K562 (cell line): Measurements from ENCODE around the gene FAM186B. TPM values are rescaled to one million over a fixed set of nuclear protein-coding genes. Genes with fewer than 3 reads are reported as not detected.
A peak's percentile ranks its signal among the peaks of the same experiment; 100 is the strongest.

Experiments used
- FOXA3 ChIP-seq, 2 experiments: fragments of 450-650 bp in 1 of 2; sonication (generic) in 1 of 2; formaldehyde crosslinking; IDR thresholded peaks in 1 of 2; conservative IDR thresholded peaks in 1 of 2; 2 replicates each; pipeline versions ENCODE4 v1.4.0 to v1.8.0; 2020 to 2022; ENCODE audit warnings: mild to moderate bottlenecking in 2 of 2, missing genetic modification reagents in 1 of 2
- FOXJ2 ChIP-seq: fragments of 200-800 bp; sonication (Bioruptor generic); IDR thresholded peaks from 2 replicates; pipeline ENCODE4 v1.6.1; 2016; ENCODE audit warnings: missing genetic modification characterization, missing compliant biosample characterization
- FOXP1 ChIP-seq: sonication (generic); formaldehyde crosslinking; IDR thresholded peaks from 2 replicates; pipeline ENCODE4 v1.8.0; 2022; ENCODE audit warnings: mild to moderate bottlenecking, missing genetic modification reagents
- HDAC2 ChIP-seq: fragments of 450-650 bp; IDR thresholded peaks from 2 replicates; pipeline ENCODE4 v1.6.1; 2016; ENCODE audit warnings: mild to moderate bottlenecking
- HDGF ChIP-seq: fragments of 450-650 bp; IDR thresholded peaks from 2 replicates; pipeline ENCODE4 v1.6.1; 2016
- KDM1A ChIP-seq, 2 experiments: fragments of 450-650 bp; IDR thresholded peaks; 2 replicates each; pipeline ENCODE4 v1.6.1; 2016; ENCODE audit warnings: mild to moderate bottlenecking in 2 of 2
- MCM7 ChIP-seq, 2 experiments: fragments of 450-650 bp; IDR thresholded peaks; 2 replicates each; pipeline ENCODE4 v1.6.1; 2016 to 2018
- MIER1 ChIP-seq: fragments of 450-650 bp; IDR thresholded peaks from 2 replicates; pipeline ENCODE4 v1.6.1; 2016; ENCODE audit warnings: antibody characterized with exemption, mild to moderate bottlenecking, low read depth
- PBX2 ChIP-seq, 2 experiments: IDR thresholded peaks in 1 of 2; conservative IDR thresholded peaks in 1 of 2; 2 replicates each; pipeline ENCODE4 v1.6.1; 2016; ENCODE audit warnings: low read depth in 2 of 2, mild to moderate bottlenecking in 1 of 2, missing compliant biosample characterization in 1 of 2, missing genetic modification characterization in 1 of 2, moderate library complexity in 1 of 2
- PCBP1 ChIP-seq: fragments of 200-400 bp; formaldehyde crosslinking; IDR thresholded peaks from 2 replicates; pipeline ENCODE4 v1.6.1; 2018; ENCODE audit warnings: mild to moderate bottlenecking, low read depth, low read length; ENCODE audit not compliant: poor library complexity, severe bottlenecking
- SLC30A9 ChIP-seq: fragments of 250-450 bp; sonication (Bioruptor Pico); IDR thresholded peaks from 2 replicates; pipeline ENCODE4 v1.8.0; 2022; ENCODE audit warnings: mild to moderate bottlenecking, moderate library complexity
- SNRNP70 ChIP-seq: fragments of 200-400 bp; formaldehyde crosslinking; optimal IDR thresholded peaks from 2 replicates; pipeline ENCODE3; 2017; ENCODE audit warnings: low read depth, low read length
- SRSF3 ChIP-seq: fragments of 200-400 bp; formaldehyde crosslinking; IDR thresholded peaks from 2 replicates; pipeline ENCODE4 v1.6.1; 2016; ENCODE audit warnings: mild to moderate bottlenecking, low read length, moderate library complexity; ENCODE audit not compliant: insufficient read depth
- TEAD4 ChIP-seq, 2 experiments: sonication (generic) in 1 of 2; formaldehyde crosslinking in 1 of 2; IDR thresholded peaks; 2 replicates each; pipeline versions ENCODE4 v1.6.1 to v1.8.0; 2012 to 2022; ENCODE audit warnings: borderline replicate concordance in 1 of 2, inconsistent platforms in 1 of 2, low read length in 1 of 2, mild to moderate bottlenecking in 1 of 2, missing genetic modification reagents in 1 of 2
- ZNF354B ChIP-seq: fragments of 250-450 bp; sonication (Bioruptor Pico); IDR thresholded peaks from 2 replicates; pipeline ENCODE4 v1.4.0; 2020
- ZNF75A ChIP-seq: fragments of 450-650 bp; formaldehyde crosslinking; IDR thresholded peaks from 2 replicates; pipeline ENCODE4 v1.4.0; 2020; ENCODE audit warnings: mild to moderate bottlenecking
- polyA plus RNA-seq, 8 experiments: library from polyadenylated mRNA; depleted of rRNA in 4 of 8; stranded (reverse) in 5 of 8; unstranded in 3 of 8; fragments of >200 nt; fragmentation: Nextera tagmentation in 2 of 8; fragmentation: Illumina TruSeq in 1 of 8; extraction: Ambion mirVana in 2 of 8; extraction: Trizol in 1 of 8; gene quantifications; 2 replicates each; pipeline versions ENCODE4 v1.2.1 to v1.2.3, GENCODE V29; 2011 to 2014; ENCODE audit warnings: inconsistent platforms in 1 of 8, missing spikeins in 1 of 8
- total RNA-seq, 7 experiments: library from RNA; depleted of rRNA in 6 of 7; stranded (reverse); fragments of >200 nt in 6 of 7; fragmentation: Illumina TruSeq in 2 of 7; extraction: Trizol in 2 of 7; gene quantifications; 2 replicates each; pipeline versions ENCODE4 v1.2.1 to v1.2.3, GENCODE V29; 2011 to 2021; ENCODE audit warnings: low replicate concordance in 1 of 7
- TF ChIP-seq, protein P1 (sequence below): fragments of 450-650 bp; IDR thresholded peaks from 2 replicates; pipeline ENCODE4 v1.6.1; 2016
- TF ChIP-seq, protein P2 (sequence below): fragments of 200-800 bp; sonication (Bioruptor generic); IDR thresholded peaks from 2 replicates; pipeline ENCODE4 v1.6.1; 2017; ENCODE audit warnings: missing genetic modification characterization, missing compliant biosample characterization
- TF ChIP-seq, protein P3 (sequence below): sonication (generic); formaldehyde crosslinking; IDR thresholded peaks from 2 replicates; pipeline ENCODE4 v1.8.0; 2022; ENCODE audit warnings: mild to moderate bottlenecking, missing genetic modification reagents
- TF ChIP-seq, protein P4 (sequence below), 2 experiments: fragments of 450-650 bp; IDR thresholded peaks; 2 replicates each; pipeline ENCODE4 v1.6.1; 2016

Gene FAM186B
- total and polyA plus RNA-seq, 9 of the 15 experiments (the other 6 are each of a cell fraction or from before 2014, with no cell fraction given) = 0.07 to 0.42 (median 0.15) TPM

- TF ChIP-seq, protein P1, sequence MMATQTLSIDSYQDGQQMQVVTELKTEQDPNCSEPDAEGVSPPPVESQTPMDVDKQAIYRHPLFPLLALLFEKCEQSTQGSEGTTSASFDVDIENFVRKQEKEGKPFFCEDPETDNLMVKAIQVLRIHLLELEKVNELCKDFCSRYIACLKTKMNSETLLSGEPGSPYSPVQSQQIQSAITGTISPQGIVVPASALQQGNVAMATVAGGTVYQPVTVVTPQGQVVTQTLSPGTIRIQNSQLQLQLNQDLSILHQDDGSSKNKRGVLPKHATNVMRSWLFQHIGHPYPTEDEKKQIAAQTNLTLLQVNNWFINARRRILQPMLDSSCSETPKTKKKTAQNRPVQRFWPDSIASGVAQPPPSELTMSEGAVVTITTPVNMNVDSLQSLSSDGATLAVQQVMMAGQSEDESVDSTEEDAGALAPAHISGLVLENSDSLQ = peak; percentile 89
- TF ChIP-seq, protein P2, sequence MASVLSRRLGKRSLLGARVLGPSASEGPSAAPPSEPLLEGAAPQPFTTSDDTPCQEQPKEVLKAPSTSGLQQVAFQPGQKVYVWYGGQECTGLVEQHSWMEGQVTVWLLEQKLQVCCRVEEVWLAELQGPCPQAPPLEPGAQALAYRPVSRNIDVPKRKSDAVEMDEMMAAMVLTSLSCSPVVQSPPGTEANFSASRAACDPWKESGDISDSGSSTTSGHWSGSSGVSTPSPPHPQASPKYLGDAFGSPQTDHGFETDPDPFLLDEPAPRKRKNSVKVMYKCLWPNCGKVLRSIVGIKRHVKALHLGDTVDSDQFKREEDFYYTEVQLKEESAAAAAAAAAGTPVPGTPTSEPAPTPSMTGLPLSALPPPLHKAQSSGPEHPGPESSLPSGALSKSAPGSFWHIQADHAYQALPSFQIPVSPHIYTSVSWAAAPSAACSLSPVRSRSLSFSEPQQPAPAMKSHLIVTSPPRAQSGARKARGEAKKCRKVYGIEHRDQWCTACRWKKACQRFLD (CRISPR knock-in tag) = no peak
- TF ChIP-seq PCBP1 (no peak), FOXA3 (CRISPR knock-in tag; conservative IDR thresholded peaks at IDR 0.05 in 1 of 2, IDR thresholded peaks at IDR 0.05 in 1 of 2) (0 out of 4 replicates have a peak, but pooled peaks of 1 of the 2 experiments have one; percentile 31), ZNF354B (CRISPR knock-in tag) (no peak), HDAC2 (0 out of 2 replicates have a peak, but pooled peaks have one; percentile 1), SNRNP70 (no peak), TEAD4 (IDR thresholded peaks at IDR 0.05; ENCODE audit: low read length) (peak; percentile 30; the same call in 1 of the 2 replicates), TEAD4 (CRISPR knock-in tag; IDR thresholded peaks at IDR 0.05; ENCODE audit: borderline replicate concordance) (no peak), PBX2 (CRISPR knock-in tag; IDR thresholded peaks at IDR 0.05; ENCODE audit: low read depth) (no peak), PBX2 (tag; conservative IDR thresholded peaks at IDR 0.05; ENCODE audit: low read depth) (0 out of 2 replicates have a peak, but pooled peaks have one; percentile 24), SLC30A9 (CRISPR knock-in tag) (no peak), MCM7 (IDR thresholded peaks at IDR 0.05) (0 out of 4 replicates have a peak, but pooled peaks of 1 of the 2 experiments have one; percentile 50), MIER1 (no peak), ZNF75A (CRISPR knock-in tag) (no peak), HDGF (no peak), FOXJ2 (tag) (0 out of 2 replicates have a peak, but pooled peaks have one; percentile 26), KDM1A (IDR thresholded peaks at IDR 0.05) (no peak), FOXP1 (CRISPR knock-in tag) (0 out of 2 replicates have a peak, but pooled peaks have one; percentile 20), SRSF3 (no peak)
- TF ChIP-seq, protein P3, sequence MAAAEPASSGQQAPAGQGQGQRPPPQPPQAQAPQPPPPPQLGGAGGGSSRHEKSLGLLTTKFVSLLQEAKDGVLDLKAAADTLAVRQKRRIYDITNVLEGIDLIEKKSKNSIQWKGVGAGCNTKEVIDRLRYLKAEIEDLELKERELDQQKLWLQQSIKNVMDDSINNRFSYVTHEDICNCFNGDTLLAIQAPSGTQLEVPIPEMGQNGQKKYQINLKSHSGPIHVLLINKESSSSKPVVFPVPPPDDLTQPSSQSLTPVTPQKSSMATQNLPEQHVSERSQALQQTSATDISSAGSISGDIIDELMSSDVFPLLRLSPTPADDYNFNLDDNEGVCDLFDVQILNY (CRISPR knock-in tag) = no peak
- TF ChIP-seq, protein P4, sequence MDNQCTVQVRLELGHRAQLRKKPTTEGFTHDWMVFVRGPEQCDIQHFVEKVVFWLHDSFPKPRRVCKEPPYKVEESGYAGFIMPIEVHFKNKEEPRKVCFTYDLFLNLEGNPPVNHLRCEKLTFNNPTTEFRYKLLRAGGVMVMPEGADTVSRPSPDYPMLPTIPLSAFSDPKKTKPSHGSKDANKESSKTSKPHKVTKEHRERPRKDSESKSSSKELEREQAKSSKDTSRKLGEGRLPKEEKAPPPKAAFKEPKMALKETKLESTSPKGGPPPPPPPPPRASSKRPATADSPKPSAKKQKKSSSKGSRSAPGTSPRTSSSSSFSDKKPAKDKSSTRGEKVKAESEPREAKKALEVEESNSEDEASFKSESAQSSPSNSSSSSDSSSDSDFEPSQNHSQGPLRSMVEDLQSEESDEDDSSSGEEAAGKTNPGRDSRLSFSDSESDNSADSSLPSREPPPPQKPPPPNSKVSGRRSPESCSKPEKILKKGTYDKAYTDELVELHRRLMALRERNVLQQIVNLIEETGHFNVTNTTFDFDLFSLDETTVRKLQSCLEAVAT (IDR thresholded peaks at IDR 0.05) = no peak
These were observed 36.8 kb downstream of the FAM186B start (continued) for GRCh38 chr12:49568442-49569162.
